OCI-LY1 (cell line): Measurements from ENCODE around the gene ZNF524.

ENCODE experiments used
- H2AFZ ChIP-seq: fragments of 200-600 bp; sonication (generic), shearing (Covaris generic); 2 replicates; pipeline ENCODE4 v1.6.0; 2014; ENCODE audit warnings: antibody characterized with exemption, mild to moderate bottlenecking, low read length
- H3F3A ChIP-seq: fragments of 200-600 bp; sonication (generic), shearing (Covaris generic); 2 replicates; pipeline ENCODE4 v1.6.0; 2014; ENCODE audit warnings: mild to moderate bottlenecking, antibody characterized with exemption, low read length, moderate library complexity; ENCODE audit not compliant: insufficient read depth
- H3K27ac ChIP-seq: fragments of 200-600 bp; sonication (generic); 2 replicates; pipeline ENCODE4 v1.5.1; 2014; ENCODE audit warnings: low read length, mixed run types, mild to moderate bottlenecking, low read depth; ENCODE audit not compliant: poor library complexity, severe bottlenecking
- H3K27me3 ChIP-seq: fragments of 200-600 bp; sonication (generic); 2 replicates; pipeline ENCODE4 v1.6.0; 2014; ENCODE audit warnings: antibody characterized with exemption, mild to moderate bottlenecking, low read length, moderate library complexity; ENCODE audit not compliant: insufficient read depth
- H3K36me3 ChIP-seq: fragments of 200-600 bp; sonication (generic); 2 replicates; pipeline ENCODE4 v1.6.1; 2014; ENCODE audit warnings: mild to moderate bottlenecking, antibody characterized with exemption, low read length, moderate library complexity, mixed read lengths; ENCODE audit not compliant: insufficient read depth
- H3K4me1 ChIP-seq: fragments of 200-600 bp; sonication (generic); 2 replicates; pipeline ENCODE4 v1.5.1; 2014; ENCODE audit warnings: mild to moderate bottlenecking, low read length, moderate library complexity; ENCODE audit not compliant: insufficient read depth, severe bottlenecking
- H3K4me2 ChIP-seq: fragments of 200-600 bp; sonication (generic), shearing (Covaris generic); 2 replicates; pipeline ENCODE4 v1.6.1; 2014; ENCODE audit warnings: low read length
- H3K4me3 ChIP-seq: fragments of 200-600 bp; sonication (generic); 2 replicates; pipeline ENCODE4 v1.5.1; 2014; ENCODE audit warnings: low read length, low read depth, mild to moderate bottlenecking, mixed read lengths; ENCODE audit not compliant: poor library complexity, severe bottlenecking
- H3K79me2 ChIP-seq: fragments of 200-600 bp; shearing (Covaris generic); 2 replicates; pipeline ENCODE4 v1.6.1; 2016; ENCODE audit warnings: mixed run types, low read length, mixed read lengths; ENCODE audit not compliant: insufficient read depth
- H3K9ac ChIP-seq: fragments of 200-600 bp; sonication (generic), shearing (Covaris generic); 2 replicates; pipeline ENCODE4 v1.6.1; 2014; ENCODE audit warnings: mild to moderate bottlenecking, low read length, mixed read lengths
- H3K9me2 ChIP-seq: fragments of 200-600 bp; sonication (generic), shearing (Covaris generic); 2 replicates; pipeline ENCODE4 v1.6.1; 2014; ENCODE audit warnings: low read depth, mild to moderate bottlenecking, low read length, mixed read lengths
- H3K9me3 ChIP-seq: fragments of 200-600 bp; shearing (Covaris generic); 2 replicates; pipeline ENCODE4 v1.6.1; 2014; ENCODE audit warnings: low read length, mixed read lengths
- H4K20me1 ChIP-seq: fragments of 200-600 bp; sonication (generic), shearing (Covaris generic); 2 replicates; pipeline ENCODE4 v1.6.0; 2016; ENCODE audit warnings: mild to moderate bottlenecking, low read length; ENCODE audit not compliant: insufficient read depth
- CTCF ChIP-seq: fragments of 200-600 bp; sonication (generic), shearing (Covaris generic); IDR thresholded peaks from 2 replicates; pipeline ENCODE4 v1.5.1; 2017; ENCODE audit warnings: mild to moderate bottlenecking, antibody characterized with exemption, low read length, moderate library complexity, mixed read lengths
- EZH2 ChIP-seq: fragments of 200-600 bp; sonication (generic), shearing (Covaris generic); IDR thresholded peaks from 2 replicates; pipeline ENCODE4 v1.8.0; 2017; ENCODE audit warnings: borderline replicate concordance, mixed run types, mild to moderate bottlenecking, antibody characterized with exemption, low read length, moderate library complexity, mixed read lengths

ZNF524 gene

GRCh38 chr19:55623130-55623529, 23.0 kb downstream of the ZNF524 start:
- Histone ChIP-seq H3K4me1 (peaks cover 12% of the 10 kb centered on the region), H3K27ac (no peak overlapping the region), H4K20me1 (no peaks in the 10 kb centered on the region), H3K9me2 (no peaks in the 10 kb centered on the region), H2AFZ (no peak overlapping the region), H3K4me3 (no peak overlapping the region), H3K4me2 (no peak overlapping the region), H3K79me2 (no peaks in the 10 kb centered on the region), H3F3A (no peaks in the 10 kb centered on the region), H3K9me3 (no peaks in the 10 kb centered on the region), H3K9ac (no peak overlapping the region), H3K27me3 (no peaks in the 10 kb centered on the region), H3K36me3 (no peaks in the 10 kb centered on the region)
- TF ChIP-seq CTCF, result no peak
- no peak for TF ChIP-seq EZH2

- no peaks in the 10 kb centered on the region for H3K79me2 ChIP-seq
- H4K20me1 ChIP-seq, result no peaks in the 10 kb centered on the region
- H3K27ac ChIP-seq, result no peak overlapping the region
- peak overlapping the region; percentile 45 for H3K4me3 ChIP-seq
- H3K4me1 ChIP-seq, result peaks cover 12% of the 10 kb centered on the region
- no peaks in the 10 kb centered on the region for H3K27me3 ChIP-seq
- no peak overlapping the region for H2AFZ ChIP-seq
- no peaks in the 10 kb centered on the region for H3K9me2 ChIP-seq
- H3K4me2 ChIP-seq, result peak overlapping the region; percentile 31
- no peak overlapping the region for H3K9ac ChIP-seq
- no peaks in the 10 kb centered on the region for H3K36me3 ChIP-seq
- no peak for TF ChIP-seq CTCF
- no peak for TF ChIP-seq EZH2
- H3F3A ChIP-seq, result no peaks in the 10 kb centered on the region
- no peaks in the 10 kb centered on the region for H3K9me3 ChIP-seq
Observed at GRCh38 chr19:55623561-55623960, 23.5 kb downstream of the ZNF524 start.

- no peak for TF ChIP-seq CTCF
- no peak for TF ChIP-seq EZH2
- Histone ChIP-seq H3K4me2 (peak within 1 kb of the TSS; percentile 73), H3K9me3 (no peaks in the 10 kb centered on the region), H3K4me3 (peak within 1 kb of the TSS; percentile 59), H3K27me3 (no peaks in the 10 kb centered on the region), H3K9ac (peak within 1 kb of the TSS; percentile 63), H3K27ac (peak within 1 kb of the TSS; percentile 69), H3K9me2 (no peaks in the 10 kb centered on the region), H2AFZ (no peak within 1 kb of the TSS), H3F3A (no peaks in the 10 kb centered on the region), H3K79me2 (no peaks in the 10 kb centered on the region), H3K36me3 (no peaks in the 10 kb centered on the region), H3K4me1 (peaks cover 12% of the 10 kb centered on the region), H4K20me1 (no peaks in the 10 kb centered on the region)
Observed at GRCh38 chr19:55624109-55625003, 24.3 kb downstream of the ZNF524 start, which contains the start of gene ZNF784. Gene ZNF784, minus strand, starts transcription at chr19:55624566. Its CDS starts 5 bp downstream, at chr19:55624561.
